NCI-H2227 (cell line): ENCODE results near the gene TOP2B.

Experiments
- DNase-seq: peaks from one replicate; lab custom pipeline; 2025; ENCODE audit not compliant: unreplicated experiment; lab: John Stamatoyannopoulos, UW

The TOP2B gene

DNA sequence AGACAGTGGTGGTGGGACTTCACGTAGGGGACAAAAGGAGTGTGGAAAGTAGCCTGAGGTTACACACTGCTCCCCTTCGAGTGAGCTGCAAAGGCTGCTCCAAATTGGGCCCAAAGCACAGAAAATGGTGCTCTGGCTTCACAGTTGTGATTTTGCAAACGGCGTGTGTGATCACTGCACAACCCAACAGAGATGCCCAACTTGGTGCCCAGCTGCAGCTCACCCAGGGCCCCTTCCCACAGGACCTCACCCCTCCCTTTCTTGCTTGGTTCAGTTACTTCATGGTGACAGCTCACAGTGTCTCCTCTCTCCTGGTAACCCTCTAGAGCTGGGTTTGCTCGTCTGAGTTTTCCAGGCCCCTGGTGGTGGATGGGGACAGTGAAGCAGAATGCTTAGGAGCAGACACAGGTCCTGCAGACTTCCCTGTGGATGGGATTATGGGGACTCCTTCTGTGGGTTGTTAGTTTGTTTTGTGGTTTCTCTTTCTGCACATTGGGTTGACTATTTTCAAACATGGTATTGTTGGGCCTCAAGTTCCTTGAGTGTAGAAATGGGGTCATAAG lies 98.3 kb downstream of the TOP2B start:
- DNase-seq, result no peak

GRCh38 chr3:25565807-25566206 lies 98.9 kb downstream of the TOP2B start:
- no peak for DNase-seq

GRCh38 chr3:25564075-25564474 lies 100.6 kb downstream of the TOP2B start:
- no peak for DNase-seq

- no peak for DNase-seq
These were observed 101.1 kb downstream of the TOP2B start for GRCh38 chr3:25563601-25564000.

DNA sequence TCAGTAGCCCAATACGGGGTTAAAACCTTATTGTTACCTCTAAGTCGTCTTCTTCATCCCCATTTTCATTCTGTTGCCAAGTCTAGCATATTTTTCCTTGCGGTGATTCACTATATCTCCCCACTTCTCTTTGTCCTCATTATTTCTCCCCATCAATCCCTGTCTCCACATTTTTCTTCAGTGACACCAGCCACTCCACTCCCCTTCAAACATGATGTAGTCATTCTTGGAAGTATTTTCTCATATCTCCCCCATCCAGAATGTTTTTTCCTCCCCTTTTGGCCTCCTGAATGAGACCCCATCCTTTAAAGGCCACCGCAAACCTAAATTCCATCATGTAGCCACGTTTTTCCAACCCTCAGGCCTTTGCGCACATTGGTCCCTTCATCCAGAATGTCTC lies 105.9 kb downstream of the TOP2B start:
- DNase-seq, result no peak

DNA sequence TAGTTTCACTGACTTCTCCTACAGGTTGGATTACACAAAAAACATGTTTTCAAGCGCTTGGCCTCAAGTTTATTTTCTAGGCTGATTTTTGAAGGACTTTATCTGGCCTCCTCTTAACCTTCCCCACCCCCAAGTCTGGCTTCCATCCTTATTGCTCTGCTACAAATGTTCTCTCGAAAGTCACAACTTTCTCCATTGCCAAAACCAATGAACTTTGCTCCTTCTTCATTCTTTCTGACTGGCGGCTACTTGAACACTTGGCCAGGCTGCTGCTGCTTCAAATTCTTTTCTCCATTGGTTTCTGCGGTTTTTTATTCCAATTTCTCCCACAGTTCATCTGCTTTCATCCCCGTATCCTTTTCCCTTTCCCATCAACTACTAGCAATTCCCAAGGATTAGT lies 106.6 kb downstream of the TOP2B start:
- DNase-seq, result no peak

GRCh38 chr3:25557694-25558093 lies 107.0 kb downstream of the TOP2B start:
- DNase-seq, result no peak

DNA sequence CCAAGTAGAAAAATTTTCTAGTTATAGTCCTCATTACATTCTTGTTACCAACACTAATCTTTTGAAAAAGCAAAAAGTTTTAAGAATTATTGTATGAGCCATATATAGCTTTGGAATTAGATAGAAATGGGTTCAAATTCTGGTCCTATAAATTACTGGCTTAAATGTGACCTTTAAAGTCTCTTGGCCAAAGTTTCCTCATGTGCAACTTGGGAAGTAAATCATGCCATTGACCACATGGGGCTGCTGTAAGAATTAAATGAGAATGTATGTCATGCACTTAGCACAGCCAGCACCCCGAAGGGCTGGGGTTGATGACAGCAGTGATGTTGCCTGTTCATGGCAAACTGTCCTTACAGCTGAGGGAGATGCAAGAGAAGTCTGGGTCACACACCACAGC lies 108.3 kb downstream of the TOP2B start:
- no peak for DNase-seq

- no peak for DNase-seq
These were observed 108.8 kb downstream of the TOP2B start for GRCh38 chr3:25555695-25556437.

GRCh38 chr3:25554376-25554775 lies 110.3 kb downstream of the TOP2B start:
- no peak for DNase-seq

DNA sequence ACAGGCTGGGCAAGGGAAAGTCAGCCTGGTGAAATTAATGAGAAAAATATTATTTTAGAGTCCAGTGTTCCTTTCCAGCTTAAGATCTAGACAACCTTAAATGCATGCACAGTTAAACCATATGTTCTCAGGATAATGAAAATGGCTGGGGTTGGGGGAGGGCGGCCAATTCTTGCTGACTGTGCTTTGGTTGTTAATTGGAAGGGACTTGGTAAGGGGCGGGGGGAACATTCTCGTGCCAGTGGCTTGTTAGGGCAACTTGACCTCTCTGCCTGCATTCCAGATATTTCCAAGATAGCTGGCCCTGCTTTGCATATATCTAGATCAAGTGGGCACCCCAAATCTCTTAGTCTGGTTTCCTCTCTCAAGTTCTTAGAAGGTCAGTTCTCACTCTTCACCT lies 112.5 kb downstream of the TOP2B start:
- DNase-seq, result no peak

- no peak for DNase-seq
These were observed 115.9 kb downstream of the TOP2B start for GRCh38 chr3:25548836-25549235.

GRCh38 chr3:25547943-25548674 lies 116.6 kb downstream of the TOP2B start:
- no peak for DNase-seq
